ENCODE results near the gene COL5A1. TPM values are rescaled to one million over a fixed set of nuclear protein-coding genes. Genes with fewer than 3 reads are reported as not detected.

COL5A1 gene
- total RNA-seq, 1 donor from 2014 or later = 28.9 TPM

DNA sequence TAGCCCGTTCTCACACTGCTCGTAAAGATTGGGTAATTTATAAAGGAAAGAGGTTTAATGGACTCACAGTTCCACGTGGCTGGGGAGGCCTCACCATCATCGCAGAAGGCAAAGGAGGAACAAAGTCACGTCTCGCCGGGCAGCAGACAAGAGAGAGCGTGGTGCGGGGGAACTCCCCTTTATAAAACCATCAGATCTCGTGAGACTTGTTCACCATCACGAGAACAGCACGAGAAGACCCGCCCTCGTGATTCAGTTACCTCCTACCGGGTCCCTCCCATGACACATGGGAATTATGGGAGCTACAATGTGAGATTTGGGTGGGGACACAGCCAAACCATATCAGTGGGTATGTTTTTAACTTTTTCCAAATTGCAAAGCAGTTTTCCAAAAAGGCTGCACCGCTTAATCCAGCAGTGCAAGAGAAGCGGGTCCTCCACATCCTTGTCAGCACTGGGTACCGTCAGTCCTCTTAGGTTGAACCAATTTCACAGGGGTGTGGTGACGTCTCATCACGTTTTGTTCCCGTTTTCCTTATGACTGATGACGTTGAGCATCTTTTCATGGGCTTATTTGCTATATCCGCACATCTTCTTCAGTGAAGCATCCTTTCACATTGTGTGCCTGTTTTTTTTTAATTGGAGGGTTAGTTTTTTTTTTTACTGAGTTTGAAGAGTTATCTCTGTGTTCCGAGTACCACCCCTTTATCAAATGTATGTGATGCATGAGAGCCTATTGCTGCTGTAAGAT, 231.1 kb downstream of the COL5A1 start:
- no peak overlapping the region for H3K27ac Mint-ChIP-seq (ENCODE audit: unreplicated experiment)
- TF ChIP-seq, protein P1, sequence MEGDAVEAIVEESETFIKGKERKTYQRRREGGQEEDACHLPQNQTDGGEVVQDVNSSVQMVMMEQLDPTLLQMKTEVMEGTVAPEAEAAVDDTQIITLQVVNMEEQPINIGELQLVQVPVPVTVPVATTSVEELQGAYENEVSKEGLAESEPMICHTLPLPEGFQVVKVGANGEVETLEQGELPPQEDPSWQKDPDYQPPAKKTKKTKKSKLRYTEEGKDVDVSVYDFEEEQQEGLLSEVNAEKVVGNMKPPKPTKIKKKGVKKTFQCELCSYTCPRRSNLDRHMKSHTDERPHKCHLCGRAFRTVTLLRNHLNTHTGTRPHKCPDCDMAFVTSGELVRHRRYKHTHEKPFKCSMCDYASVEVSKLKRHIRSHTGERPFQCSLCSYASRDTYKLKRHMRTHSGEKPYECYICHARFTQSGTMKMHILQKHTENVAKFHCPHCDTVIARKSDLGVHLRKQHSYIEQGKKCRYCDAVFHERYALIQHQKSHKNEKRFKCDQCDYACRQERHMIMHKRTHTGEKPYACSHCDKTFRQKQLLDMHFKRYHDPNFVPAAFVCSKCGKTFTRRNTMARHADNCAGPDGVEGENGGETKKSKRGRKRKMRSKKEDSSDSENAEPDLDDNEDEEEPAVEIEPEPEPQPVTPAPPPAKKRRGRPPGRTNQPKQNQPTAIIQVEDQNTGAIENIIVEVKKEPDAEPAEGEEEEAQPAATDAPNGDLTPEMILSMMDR (IDR thresholded peaks at IDR 0.05; ENCODE audit: partially characterized antibody, unreplicated experiment) = no peak
- peaks cover 6% of the 10 kb centered on the region for H3K36me3 Mint-ChIP-seq (ENCODE audit: unreplicated experiment)
- H3K4me1 Mint-ChIP-seq (ENCODE audit: low read depth, unreplicated experiment) = peaks cover 7% of the 10 kb centered on the region
- no peaks in the 10 kb centered on the region for H3K9me3 Mint-ChIP-seq (ENCODE audit: unreplicated experiment)
- no peak overlapping the region for H3K4me3 Mint-ChIP-seq (ENCODE audit: unreplicated experiment)
- no peaks in the 10 kb centered on the region for H3K27me3 Mint-ChIP-seq (ENCODE audit: unreplicated experiment)
- no peak for DNase-seq

DNA sequence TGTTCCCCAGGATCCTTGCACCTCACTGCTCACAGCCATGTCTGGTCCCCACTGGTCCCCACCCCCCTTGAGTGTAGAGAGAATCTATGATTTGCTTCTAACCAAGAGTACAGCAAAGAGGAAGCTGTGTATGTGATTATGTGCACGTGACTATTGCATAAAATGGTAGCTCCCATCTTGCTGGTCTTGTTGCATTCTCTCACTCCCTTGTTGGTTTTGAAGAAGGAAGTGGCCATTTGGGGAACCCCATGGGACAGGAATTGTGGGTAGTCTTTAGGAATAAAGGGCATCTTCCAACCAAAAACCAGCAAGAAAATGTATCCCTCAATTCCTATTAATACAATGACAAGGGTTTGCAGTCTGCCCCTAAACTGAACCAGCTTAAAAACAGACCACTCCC, 233.8 kb downstream of the COL5A1 start:
- TF ChIP-seq, protein P1 (IDR thresholded peaks at IDR 0.05; ENCODE audit: partially characterized antibody, unreplicated experiment) = no peak
- DNase-seq = no peak
- Mint-ChIP-seq H3K9me3 (ENCODE audit: unreplicated experiment) (no peaks in the 10 kb centered on the region), H3K27me3 (ENCODE audit: unreplicated experiment) (no peaks in the 10 kb centered on the region), H3K4me1 (ENCODE audit: low read depth, unreplicated experiment) (peaks cover 5% of the 10 kb centered on the region), H3K27ac (ENCODE audit: unreplicated experiment) (no peak overlapping the region), H3K4me3 (ENCODE audit: unreplicated experiment) (no peak overlapping the region), H3K36me3 (ENCODE audit: unreplicated experiment) (peaks cover 10% of the 10 kb centered on the region)

DNA sequence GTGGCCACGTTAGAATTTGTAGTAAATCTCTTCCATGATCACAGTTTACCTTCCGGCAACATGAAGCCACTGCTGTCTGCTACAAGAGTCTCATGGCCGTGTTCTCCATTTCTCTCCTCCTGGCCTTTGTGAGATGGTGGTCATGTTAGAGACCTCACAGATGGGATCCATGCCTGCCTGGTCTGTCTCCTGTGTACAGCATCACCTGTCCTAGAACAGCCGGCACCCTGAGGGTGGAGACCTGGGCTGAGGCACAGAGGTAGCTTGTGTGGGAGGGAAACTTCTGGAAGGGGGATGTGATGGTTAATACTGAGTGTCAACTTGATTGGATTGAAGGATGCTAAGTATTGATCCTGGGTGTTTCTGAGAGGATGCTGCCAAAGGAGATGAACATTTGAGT, 235.9 kb downstream of the COL5A1 start:
- H3K4me1 Mint-ChIP-seq (ENCODE audit: low read depth, unreplicated experiment) = peaks cover 6% of the 10 kb centered on the region
- no peak overlapping the region for H3K4me3 Mint-ChIP-seq (ENCODE audit: unreplicated experiment)
- no peak overlapping the region for H3K27ac Mint-ChIP-seq (ENCODE audit: unreplicated experiment)

DNA sequence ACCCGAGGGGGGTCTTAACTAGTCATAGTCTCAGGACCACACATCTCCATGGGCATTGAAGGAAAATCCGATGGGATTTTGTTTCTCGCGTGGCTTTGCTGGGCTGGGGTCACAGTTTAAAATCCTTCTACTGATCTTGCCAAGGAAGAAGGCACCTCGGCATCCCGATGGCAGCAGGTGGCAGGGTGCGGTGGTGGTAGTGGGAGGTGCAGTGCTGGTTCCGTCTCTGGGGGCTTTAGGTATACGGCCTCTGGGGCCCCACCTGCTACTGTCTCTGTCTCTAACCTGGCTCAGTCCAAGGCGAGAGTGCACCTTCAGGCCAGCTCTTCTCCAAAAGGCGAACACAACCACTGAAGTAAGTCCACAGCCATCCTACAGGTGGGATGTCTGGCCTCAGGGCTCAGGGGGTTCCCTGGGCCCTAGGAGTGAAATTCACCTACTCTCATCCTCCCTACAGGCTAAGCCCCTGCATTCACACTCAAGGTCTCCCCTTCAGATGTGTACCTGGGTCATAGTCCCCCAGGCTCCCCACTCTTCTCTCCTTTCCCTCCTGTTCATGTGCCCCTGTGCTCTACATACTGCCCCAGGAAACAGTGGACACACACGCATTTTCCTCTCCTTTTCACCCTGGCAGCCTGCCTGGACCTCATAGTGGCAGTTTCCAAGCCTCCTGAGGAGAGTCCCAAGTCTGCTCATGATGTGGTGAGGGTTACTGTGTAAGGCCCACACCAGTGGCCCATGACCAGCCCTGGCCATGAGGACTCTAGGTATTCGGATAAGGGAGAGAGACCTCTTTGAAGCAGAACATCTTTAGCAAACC, 238.3 kb downstream of the COL5A1 start:
- Mint-ChIP-seq H3K4me3 (ENCODE audit: unreplicated experiment) (no peak overlapping the region), H3K36me3 (ENCODE audit: unreplicated experiment) (peaks cover 5% of the 10 kb centered on the region)
- TF ChIP-seq, protein P1 (IDR thresholded peaks at IDR 0.05; ENCODE audit: partially characterized antibody, unreplicated experiment) = no peak

More for the DNA sequence above, 235.9 kb downstream of the COL5A1 start:
- DNase-seq = no peak
- H3K27me3 Mint-ChIP-seq (ENCODE audit: unreplicated experiment) = no peaks in the 10 kb centered on the region
- TF ChIP-seq, protein P1 (IDR thresholded peaks at IDR 0.05; ENCODE audit: partially characterized antibody, unreplicated experiment) = no peak
- peaks cover 5% of the 10 kb centered on the region for H3K36me3 Mint-ChIP-seq (ENCODE audit: unreplicated experiment)
- no peaks in the 10 kb centered on the region for H3K9me3 Mint-ChIP-seq (ENCODE audit: unreplicated experiment)

More for the DNA sequence above, 238.3 kb downstream of the COL5A1 start:
- Mint-ChIP-seq H3K27ac (ENCODE audit: unreplicated experiment) (no peak overlapping the region), H3K9me3 (ENCODE audit: unreplicated experiment) (no peaks in the 10 kb centered on the region), H3K27me3 (ENCODE audit: unreplicated experiment) (peaks cover 3% of the 10 kb centered on the region), H3K4me1 (ENCODE audit: low read depth, unreplicated experiment) (peaks cover 4% of the 10 kb centered on the region)
- DNase-seq = no peak

Data from glutamatergic neuron (in vitro differentiated cells).